HPDE6-E6E7 (cell line): Measurements from ENCODE around the gene PARVA.

Source experiments
- DNase-seq: peaks from one replicate; pipeline ENCODE4 v3.0.0; 2011; ENCODE audit warnings: missing footprints; ENCODE audit errors: extremely low spot score

The PARVA gene

GRCh38 chr11:12376259-12377081, 901 bp upstream of the PARVA start:
- DNase-seq = no peak

- DNase-seq = peak; percentile 42
Observed at GRCh38 chr11:12377824-12378593, 638 bp downstream of the PARVA start.

- DNase-seq = no peak
Observed at GRCh38 chr11:12380565-12381325, 3.4 kb downstream of the PARVA start.

- no peak for DNase-seq
Observed at GRCh38 chr11:12381875-12382274, 4.5 kb downstream of the PARVA start.

GRCh38 chr11:12382451-12382850, 5.1 kb downstream of the PARVA start:
- no peak for DNase-seq

- no peak for DNase-seq
Observed at GRCh38 chr11:12386309-12386708, 8.9 kb downstream of the PARVA start.

- no peak for DNase-seq
Observed at GRCh38 chr11:12386745-12387144, 9.4 kb downstream of the PARVA start.

- no peak for DNase-seq
Observed at GRCh38 chr11:12388173-12388572, 10.8 kb downstream of the PARVA start.

- no peak for DNase-seq
Observed at GRCh38 chr11:12388939-12389670, 11.7 kb downstream of the PARVA start.

GRCh38 chr11:12389676-12390657, 12.6 kb downstream of the PARVA start:
- peak; percentile 64 for DNase-seq

GRCh38 chr11:12390687-12391110, 13.3 kb downstream of the PARVA start:
- DNase-seq = no peak

- DNase-seq = peak; percentile 63
Observed at GRCh38 chr11:12392672-12393071, 15.3 kb downstream of the PARVA start.

- no peak for DNase-seq
Observed at GRCh38 chr11:12393691-12394090, 16.3 kb downstream of the PARVA start.

- no peak for DNase-seq
Observed at GRCh38 chr11:12394601-12395000, 17.2 kb downstream of the PARVA start.

- DNase-seq = no peak
Observed at GRCh38 chr11:12395333-12395732, 18.0 kb downstream of the PARVA start.

GRCh38 chr11:12397931-12398334, 20.6 kb downstream of the PARVA start:
- no peak for DNase-seq

GRCh38 chr11:12399355-12399754, 22.0 kb downstream of the PARVA start:
- no peak for DNase-seq

GRCh38 chr11:12402025-12402424, 24.7 kb downstream of the PARVA start:
- DNase-seq = no peak

- no peak for DNase-seq
Observed at GRCh38 chr11:12402691-12403120, 25.3 kb downstream of the PARVA start.
